ENCODE measurements around the gene LMCD1. TPM values are rescaled to one million over a fixed set of nuclear protein-coding genes. Genes with fewer than 3 reads are reported as not detected.

LMCD1 gene
- polyA plus RNA-seq, 2 of the 4 experiments (the other 2 are of a cell fraction) = 64.3 to 85.4 TPM

GRCh38 chr3:8472549-8472948 is 29.1 kb upstream of the LMCD1 start:
- 80% methylated on average over 1 of the region's 2 CpGs for WGBS (ENCODE audit: missing lambda C conversion rate)
- ATAC-seq = no peak; a peak in 1 of 6 replicates
- H3K4me3 ChIP-seq = no peak overlapping the region
- DNase-seq (ENCODE audit: low read depth in 1 of 2, low spot score in 1 of 2) = no peak
- H3K4me2 ChIP-seq = no peak overlapping the region
- H3K27ac ChIP-seq = 0 out of 6 replicates have a peak overlapping the region, but pooled peaks of 1 of the 2 experiments have one; percentile 29
- no peak for TF ChIP-seq FOSB (CRISPR knock-in tag; IDR thresholded peaks at IDR 0.05)
- no peak for TF ChIP-seq E2F6 (IDR thresholded peaks at IDR 0.05; ENCODE audit: borderline replicate concordance, low read depth)
- H3K9me3 ChIP-seq = no peaks in the 10 kb centered on the region
- ChIA-PET POLR2A (interaction anchor here (1.0 kb wide), 1 partner anchor 29 kb away, joined by 4 read pairs; the partner anchor contains the start of gene LMCD1), CTCF (interaction anchor here (0.5 to 1.8 kb wide), 3 partner anchors 11 to 372 kb away, joined by 3 to 4 read pairs (median 3); no protein-coding TSS in a partner anchor)
- no peak for FAIRE-seq
- H3K4me1 ChIP-seq = no peaks in the 10 kb centered on the region

GRCh38 chr3:8473029-8473428 is 28.6 kb upstream of the LMCD1 start:
- FAIRE-seq = no peak
- no peak for TF ChIP-seq ZSCAN20 (CRISPR knock-in tag; IDR thresholded peaks at IDR 0.05)
- TF ChIP-seq CEBPB (IDR thresholded peaks at IDR 0.05) = no peak
- no peak for TF ChIP-seq USF2 (IDR thresholded peaks at IDR 0.05)
- no peak for TF ChIP-seq KDM1A (IDR thresholded peaks at IDR 0.05; ENCODE audit: low read depth)
- no peak for TF ChIP-seq FOXS1 (CRISPR knock-in tag; IDR thresholded peaks at IDR 0.05)
- ATAC-seq = peak in 1 of 2 experiments; percentile 23; a peak in 2 of 6 replicates
- Histone ChIP-seq H3K4me1 (no peaks in the 10 kb centered on the region), H3K4me3 (no peak overlapping the region), H3K27ac (no peak overlapping the region), H3K9me3 (no peaks in the 10 kb centered on the region), H3K4me2 (no peak overlapping the region)
- POLR2A ChIA-PET = interaction anchor here (1.0 kb wide), 1 partner anchor 29 kb away, joined by 4 read pairs; the partner anchor contains the start of gene LMCD1
- no peak for DNase-seq (ENCODE audit: low read depth in 1 of 2, low spot score in 1 of 2)
- CTCF ChIA-PET = interaction anchor here (0.5 to 1.8 kb wide), 3 partner anchors 11 to 372 kb away, joined by 3 to 4 read pairs (median 3); no protein-coding TSS in a partner anchor
- 93% methylated on average over 4 of the region's 4 CpGs for WGBS (ENCODE audit: missing lambda C conversion rate)

- H3K4me2 ChIP-seq = no peak overlapping the region
- ATAC-seq = no peak
- DNase-seq (ENCODE audit: low read depth in 1 of 2, low spot score in 1 of 2) = no peak
- FAIRE-seq = no peak
- no peaks in the 10 kb centered on the region for H3K4me1 ChIP-seq
- H3K4me3 ChIP-seq = no peak overlapping the region
- ChIA-PET POLR2A (no interaction called here), CTCF (interaction anchor here (0.6 to 1.8 kb wide), 2 partner anchors 12 to 17 kb away, joined by 3 to 4 read pairs; no protein-coding TSS in a partner anchor)
- H3K27ac ChIP-seq = no peak overlapping the region
- H3K9me3 ChIP-seq = no peaks in the 10 kb centered on the region
- TF ChIP-seq MAFK (IDR thresholded peaks at IDR 0.05; ENCODE audit: partially characterized antibody) (peak; percentile 57), ELK1 (IDR thresholded peaks at IDR 0.05; ENCODE audit: low read depth, low read length) (no peak)
- 70% methylated on average over 4 of the region's 4 CpGs for WGBS (ENCODE audit: missing lambda C conversion rate)
Observed at GRCh38 chr3:8473990-8474389, 27.6 kb upstream of the LMCD1 start.

GRCh38 chr3:8474991-8475390 is 26.6 kb upstream of the LMCD1 start:
- H3K4me2 ChIP-seq = no peak overlapping the region
- ATAC-seq (no peak), DNase-seq (ENCODE audit: low read depth in 1 of 2, low spot score in 1 of 2) (no peak), FAIRE-seq (no peak)
- H3K9me3 ChIP-seq = no peaks in the 10 kb centered on the region
- no peaks in the 10 kb centered on the region for H3K4me1 ChIP-seq
- H3K4me3 ChIP-seq = no peak overlapping the region
- POLR2A ChIA-PET = no interaction called here
- TF ChIP-seq ZC3H11A (IDR thresholded peaks at IDR 0.05) (no peak), JUN (IDR thresholded peaks at IDR 0.05) (no peak), JUNB (IDR thresholded peaks at IDR 0.05) (no peak), KDM5A (IDR thresholded peaks at IDR 0.05) (no peak), BCL3 (IDR thresholded peaks at IDR 0.05) (no peak), KDM1A (IDR thresholded peaks at IDR 0.05; ENCODE audit: low read depth) (no peak), EP300 (IDR thresholded peaks at IDR 0.05) (no peak), MAX (IDR thresholded peaks at IDR 0.05) (no peak), TP53 (CRISPR knock-in tag; IDR thresholded peaks at IDR 0.05) (no peak), HOXB5 (CRISPR knock-in tag; IDR thresholded peaks at IDR 0.05) (no peak), CHD2 (IDR thresholded peaks at IDR 0.05; ENCODE audit: low read length, partially characterized antibody) (no peak), POLR2A (IDR thresholded peaks at IDR 0.05; ENCODE audit: low read length) (no peak)
- 92% methylated on average over 2 of the region's 2 CpGs for WGBS (ENCODE audit: missing lambda C conversion rate)
- H3K27ac ChIP-seq = no peak overlapping the region
- CTCF ChIA-PET = no interaction called here
